A549 (cell line): ENCODE data around the gene NCOA6. TPM values are rescaled to one million over a fixed set of nuclear protein-coding genes. Genes with fewer than 3 reads are reported as not detected.

Experiments used
- ATAC-seq, 2 experiments: fragments of 200-7000 bp in 1 of 2; fragments of >200 bp in 1 of 2; cut with Nextera tagmentation in 1 of 2; cut with Tn5 transposase in 1 of 2; 3 replicates each; pipeline versions ENCODE4 v1.8.0 to v1.9.1; 2018 to 2020; ENCODE audit warnings: mild to moderate bottlenecking in 1 of 2, moderate library complexity in 1 of 2
- CTCF ChIA-PET: fragments of 300-600 bp; sonication (Branson Sonifier 250); formaldehyde crosslinking; extraction: SDS; loops from one replicate; lab custom pipeline; 2021; ENCODE audit warnings: antibody characterized with exemption, inconsistent platforms; lab: Yijun Ruan, JAX
- POLR2A ChIA-PET: fragments of 350-600 bp; formaldehyde crosslinking; extraction: SDS; loops from one replicate; lab custom pipeline; 2021; ENCODE audit warnings: antibody characterized with exemption, inconsistent platforms; lab: Yijun Ruan, JAX
- DNase-seq, 2 experiments: peaks; one replicate each; pipeline versions ENCODE4 v3.0.0 to v3.0.0-alpha.2; 2011 to 2016; ENCODE audit warnings: low read depth in 1 of 2, low spot score in 1 of 2
- FAIRE-seq: peaks from 2 replicates; lab custom pipeline; 2011; peaks lifted over from hg19 to GRCh38; lab: Jason Lieb, UNC
- H3K27ac ChIP-seq, 2 experiments: fragments of >200 bp; sonication (Bioruptor Twin); formaldehyde crosslinking; 3 replicates each; pipeline ENCODE4 v1.5.1; 2016 to 2017
- H3K4me1 ChIP-seq: fragments of >200 bp; sonication (Bioruptor Twin); formaldehyde crosslinking; 3 replicates; pipeline ENCODE4 v1.6.1; 2016
- H3K4me2 ChIP-seq: fragments of >200 bp; sonication (Bioruptor Twin); formaldehyde crosslinking; 3 replicates; pipeline ENCODE4 v1.6.1; 2016
- H3K4me3 ChIP-seq: fragments of >200 bp; sonication (Bioruptor Twin); formaldehyde crosslinking; 3 replicates; pipeline ENCODE4 v1.5.1; 2016
- H3K9me3 ChIP-seq: fragments of >200 bp; sonication (Bioruptor Twin); formaldehyde crosslinking; 3 replicates; pipeline ENCODE4 v1.6.1; 2016
- BCL3 ChIP-seq: fragments of >200 bp; sonication (Bioruptor Twin); formaldehyde crosslinking; IDR thresholded peaks from 3 replicates; pipeline ENCODE4 v1.6.1; 2016
- BHLHE40 ChIP-seq: IDR thresholded peaks from 2 replicates; pipeline ENCODE4 v1.6.1; 2012; ENCODE audit warnings: low read depth, low read length, inconsistent platforms
- CBX8 ChIP-seq: fragments of 200-600 bp; sonication (generic); IDR thresholded peaks from 2 replicates; pipeline ENCODE4 v1.6.1; 2016
- CEBPB ChIP-seq, 2 experiments: fragments of >200 bp in 1 of 2; sonication (Bioruptor Twin) in 1 of 2; formaldehyde crosslinking in 1 of 2; IDR thresholded peaks; 2 replicates each; pipeline ENCODE4 v1.6.1; 2012 to 2016
- CTCF ChIP-seq: fragments of >200 bp; sonication (Bioruptor Twin); formaldehyde crosslinking; IDR thresholded peaks from 3 replicates; pipeline ENCODE4 v1.5.1; 2016
- EHMT2 ChIP-seq: fragments of 200-600 bp; sonication (generic); IDR thresholded peaks from 2 replicates; pipeline ENCODE4 v1.6.1; 2016; ENCODE audit warnings: antibody characterized with exemption, low read depth, mild to moderate bottlenecking, moderate library complexity
- FOSB ChIP-seq: fragments of 250-450 bp; sonication (Bioruptor Pico); IDR thresholded peaks from 2 replicates; pipeline ENCODE4 v1.5.0; 2020; ENCODE audit warnings: mild to moderate bottlenecking, moderate library complexity
- FOSL2 ChIP-seq, 2 experiments: fragments of 450-650 bp in 1 of 2; fragments of >200 bp in 1 of 2; sonication (Bioruptor Twin) in 1 of 2; formaldehyde crosslinking; IDR thresholded peaks; 2 replicates each; pipeline versions ENCODE4 v1.5.0 to v1.6.1; 2016 to 2020; ENCODE audit warnings: mild to moderate bottlenecking in 1 of 2, moderate library complexity in 1 of 2
- HMGXB4 ChIP-seq: fragments of 250-450 bp; sonication (Bioruptor Pico); IDR thresholded peaks from 2 replicates; pipeline ENCODE4 v1.5.0; 2021; ENCODE audit warnings: mild to moderate bottlenecking, moderate library complexity, borderline replicate concordance
- HOXB13 ChIP-seq: fragments of 250-450 bp; sonication (Bioruptor Pico); IDR thresholded peaks from 2 replicates; pipeline ENCODE4 v1.5.0; 2020; ENCODE audit warnings: low read depth, mild to moderate bottlenecking, moderate library complexity
- JUNB ChIP-seq: fragments of >200 bp; sonication (Bioruptor Twin); formaldehyde crosslinking; IDR thresholded peaks from 2 replicates; pipeline ENCODE4 v1.6.1; 2016
- MAFK ChIP-seq: fragments of 450-650 bp; IDR thresholded peaks from 2 replicates; pipeline ENCODE4 v1.6.1; 2014; ENCODE audit not compliant: partially characterized antibody
- MAZ ChIP-seq: fragments of 150-350 bp; IDR thresholded peaks from 2 replicates; pipeline ENCODE4 v1.6.1; 2014; ENCODE audit warnings: antibody characterized with exemption, low read depth, low read length, borderline replicate concordance
- RCOR1 ChIP-seq: fragments of 150-350 bp; IDR thresholded peaks from 2 replicates; pipeline ENCODE4 v1.6.1; 2014; ENCODE audit warnings: antibody characterized with exemption, low read length, low read depth
- RNF2 ChIP-seq: fragments of 200-600 bp; sonication (generic); IDR thresholded peaks from 2 replicates; pipeline ENCODE4 v1.6.1; 2016; ENCODE audit warnings: low read depth, mild to moderate bottlenecking, antibody characterized with exemption, moderate library complexity, borderline replicate concordance
- TFCP2L1 ChIP-seq: fragments of 250-450 bp; sonication (Bioruptor Pico); IDR thresholded peaks from 2 replicates; pipeline ENCODE4 v1.5.0; 2021; ENCODE audit warnings: mild to moderate bottlenecking
- WGBS: methylation state at CpG from one replicate; pipeline ENCODE4 v1.1.6; 2017; ENCODE audit errors: missing lambda C conversion rate; 5-methylcytosine and 5-hydroxymethylcytosine counted together
- polyA plus RNA-seq, 4 experiments: library from polyadenylated mRNA; depleted of rRNA in 3 of 4; stranded (reverse); fragments of >200 nt; fragmentation: RNase III in 1 of 4; extraction: RNeasy Plus Mini Kit Qiagen cat#74134 plus additional on column Dnase treatment in 1 of 4; gene quantifications; 2 replicates in 3 of 4; 3 replicates in 1 of 4; pipeline ENCODE4 v1.2.3, GENCODE V29; 2011 to 2017

Gene NCOA6
- polyA plus RNA-seq, 2 of the 4 experiments (the other 2 are of a cell fraction) = 15.8 to 18.0 TPM

GRCh38 chr20:34776177-34776576 is 49.3 kb downstream of the NCOA6 start:
- ATAC-seq = no peak
- FAIRE-seq = no peak
- CTCF ChIA-PET = interaction anchor here (2.3 kb wide), 1 partner anchor 22 kb away, joined by 8 read pairs; no protein-coding TSS in a partner anchor
- H3K4me1 ChIP-seq = no peaks in the 10 kb centered on the region
- no peak overlapping the region for H3K4me3 ChIP-seq
- H3K27ac ChIP-seq = no peak overlapping the region
- TF ChIP-seq FOSL2 (IDR thresholded peaks at IDR 0.05) (no peak), FOSL2 (CRISPR knock-in tag; IDR thresholded peaks at IDR 0.05) (no peak)
- POLR2A ChIA-PET = no interaction called here
- DNase-seq = no peak
- no peaks in the 10 kb centered on the region for H3K9me3 ChIP-seq
- WGBS = 94% methylated on average over 8 of the region's 8 CpGs
- H3K4me2 ChIP-seq = no peak overlapping the region

- Histone ChIP-seq H3K4me2 (no peak overlapping the region), H3K27ac (no peak overlapping the region), H3K4me3 (no peak overlapping the region), H3K4me1 (no peaks in the 10 kb centered on the region), H3K9me3 (no peaks in the 10 kb centered on the region)
- TF ChIP-seq MAZ = no peak
- no peak for TF ChIP-seq HOXB13 (CRISPR knock-in tag)
- no peak for TF ChIP-seq CTCF
- TF ChIP-seq BHLHE40 = no peak
- no peak for TF ChIP-seq MAFK
- no peak for TF ChIP-seq FOSL2 (IDR thresholded peaks at IDR 0.05)
- no peak for TF ChIP-seq FOSL2 (CRISPR knock-in tag; IDR thresholded peaks at IDR 0.05)
- TF ChIP-seq HMGXB4 (CRISPR knock-in tag) = no peak
- no peak for TF ChIP-seq CEBPB (IDR thresholded peaks at IDR 0.05)
- TF ChIP-seq JUNB = no peak
- no peak for TF ChIP-seq RCOR1
- ATAC-seq (no peak), DNase-seq (no peak), FAIRE-seq (no peak)
- ChIA-PET POLR2A (no interaction called here), CTCF (interaction anchor here (0.8 to 2.3 kb wide), 3 partner anchors 11 to 201 kb away, joined by 3 to 8 read pairs (median 5); no protein-coding TSS in a partner anchor)
Observed at GRCh38 chr20:34774886-34775285, 50.6 kb downstream of the NCOA6 start.

- POLR2A ChIA-PET = no interaction called here
- 90% methylated on average over 3 of the region's 3 CpGs for WGBS
- no peak for DNase-seq
- no peak overlapping the region for H3K27ac ChIP-seq
- TF ChIP-seq RNF2 (no peak), BCL3 (no peak), EHMT2 (no peak), FOSB (CRISPR knock-in tag) (no peak), BHLHE40 (no peak), TFCP2L1 (no peak), FOSL2 (IDR thresholded peaks at IDR 0.05) (no peak), FOSL2 (CRISPR knock-in tag; IDR thresholded peaks at IDR 0.05) (no peak), CBX8 (no peak)
- TF ChIP-seq, all 56 proteins: peak for 0
- no peak overlapping the region for H3K4me2 ChIP-seq
- FAIRE-seq (no peak), ATAC-seq (no peak)
- H3K9me3 ChIP-seq = no peaks in the 10 kb centered on the region
- CTCF ChIA-PET = interaction anchor here (1.5 to 2.3 kb wide), 2 partner anchors 20 to 200 kb away, joined by 3 to 8 read pairs; no protein-coding TSS in a partner anchor
- no peaks in the 10 kb centered on the region for H3K4me1 ChIP-seq
- no peak overlapping the region for H3K4me3 ChIP-seq
Observed at GRCh38 chr20:34774449-34774848, 51.0 kb downstream of the NCOA6 start.
